HG02870 (cell line): ENCODE results near the gene PPM1E.

Source experiments
- ATAC-seq: cut with Tn5 transposase; IDR thresholded peaks from one replicate; pipeline ENCODE4 v1.9.1; 2021; ENCODE audit warnings: mild to moderate bottlenecking, moderate library complexity; ENCODE audit not compliant: unreplicated experiment

The PPM1E gene

GRCh38 chr17:59030811-59031210 is 275.2 kb downstream of the PPM1E start:
- ATAC-seq, result no peak
